Ishikawa (cell line): ENCODE results near the gene CC2D2A.

Experiments
- CEBPB ChIP-seq: IDR thresholded peaks from 2 replicates; pipeline ENCODE4 v1.6.1; 2012
- CREB1 ChIP-seq: IDR thresholded peaks from 2 replicates; pipeline ENCODE4 v1.6.1; 2012; ENCODE audit warnings: low read depth
- EGR1 ChIP-seq: IDR thresholded peaks from 2 replicates; pipeline ENCODE4 v1.6.1; 2012
- EP300 ChIP-seq: IDR thresholded peaks from 2 replicates; pipeline ENCODE4 v1.6.1; 2012; ENCODE audit warnings: borderline replicate concordance
- NFIC ChIP-seq: IDR thresholded peaks from 2 replicates; pipeline ENCODE4 v1.6.1; 2012
- RAD21 ChIP-seq: IDR thresholded peaks from 2 replicates; pipeline ENCODE4 v1.6.1; 2012; ENCODE audit warnings: low read depth
- REST ChIP-seq: IDR thresholded peaks from 2 replicates; pipeline ENCODE4 v1.6.1; 2012; ENCODE audit warnings: low read depth, mild to moderate bottlenecking
- TEAD4 ChIP-seq: IDR thresholded peaks from 2 replicates; pipeline ENCODE4 v1.6.1; 2012

GRCh38 chr4:15547392-15547791 is 77.7 kb downstream of the CC2D2A start:
- TF ChIP-seq TEAD4 (no peak), EGR1 (no peak), EP300 (no peak), CREB1 (no peak), REST (no peak), RAD21 (no peak), NFIC (no peak), CEBPB (no peak)
